DND-41 (cell line): ENCODE data around the gene ELOVL6.

ENCODE experiments used
- CTCF ChIP-seq: IDR thresholded peaks from 2 replicates; pipeline ENCODE4 v1.5.1; 2012; ENCODE audit warnings: borderline replicate concordance, low read length, moderate library complexity, mild to moderate bottlenecking; ENCODE audit not compliant: poor library complexity, severe bottlenecking; ENCODE audit errors: extremely low read depth
- EZH2 ChIP-seq: IDR thresholded peaks from 3 replicates; pipeline ENCODE4 v1.6.1; 2012; ENCODE audit warnings: borderline replicate concordance, low read depth, mild to moderate bottlenecking, moderate library complexity, low read length, inconsistent platforms; ENCODE audit not compliant: severe bottlenecking

- no peak for TF ChIP-seq CTCF
- no peak for TF ChIP-seq EZH2
Measured at GRCh38 chr4:110062166-110062565, 136.2 kb downstream of the ELOVL6 start.
